ENCODE measurements around the gene CRAT. TPM values are rescaled to one million over a fixed set of nuclear protein-coding genes. Genes with fewer than 3 reads are reported as not detected.
"Not testable (repeated sequence)": the region's sequence is repeated elsewhere in the genome, so short reads cannot be mapped to it uniquely, and the experiment has no call there.

Gene CRAT
- total and polyA plus RNA-seq, 2 of the 4 experiments (the other 2 are of a cell fraction): 18.8 to 41.6 TPM

GRCh38 chr9:129122976-129123375 is 12.4 kb upstream of the CRAT start:
- H3K4me2 ChIP-seq (ENCODE audit: low read depth, low read length); H3K23ac ChIP-seq (ENCODE audit: low read depth, low read length); POLR2A ChIA-PET (ENCODE audit: unreplicated experiment); DNase-seq; H3K4me3 ChIP-seq (ENCODE audit: insufficient read depth, low read depth, low read length); H2BK15ac ChIP-seq (ENCODE audit: low read depth, low read length); H3K4ac ChIP-seq (ENCODE audit: low read depth, low read length); H3K9me3 ChIP-seq (ENCODE audit: control insufficient read depth, insufficient read depth, low read length); dilution Hi-C loops (cut with HindIII; ENCODE audit: low sequenced_read_pairs, unreplicated experiment); H3K9me1 ChIP-seq (ENCODE audit: insufficient read depth, low read length); BruUV-seq (replicated peaks); intact Hi-C loops (cut with micrococcal nuclease); H4K91ac ChIP-seq (ENCODE audit: insufficient read depth, low read depth, low read length); H3K18ac ChIP-seq (ENCODE audit: low read depth, low read length); in situ Hi-C loops (cut with MboI; ENCODE audit: low sequenced_read_pairs); H2BK20ac ChIP-seq (ENCODE audit: low read depth, low read length); H2AK9ac ChIP-seq (replicated peaks; ENCODE audit: low read depth, low read length, poor library complexity); H3K9ac ChIP-seq (ENCODE audit: low read depth, low read length); H4K8ac ChIP-seq (ENCODE audit: low read depth in 2 of 2, low read length in 2 of 2); H3K27ac ChIP-seq (ENCODE audit: insufficient read depth, low read length); H3K4me1 ChIP-seq (ENCODE audit: control insufficient read depth, insufficient read depth, low read length); H3K14ac ChIP-seq (replicated peaks; ENCODE audit: low read depth, low read length); H3K56ac ChIP-seq (ENCODE audit: extremely low read depth, insufficient read depth, low read length); H2BK120ac ChIP-seq (ENCODE audit: low read depth, low read length); H4K5ac ChIP-seq (ENCODE audit: low read depth, low read length); H2AFZ ChIP-seq (replicated peaks; ENCODE audit: low read length, poor library complexity); H2AK5ac ChIP-seq (ENCODE audit: low read depth, low read length); H3K27me3 ChIP-seq (ENCODE audit: control insufficient read depth, insufficient read depth, low read length); H2BK5ac ChIP-seq (ENCODE audit: low read depth, low read length, poor library complexity, severe bottlenecking); ATAC-seq (ENCODE audit: low read depth): not testable (repeated sequence)
- WGBS, 2 experiments (ENCODE audit: extremely low coverage in 2 of 2, insufficient read length in 1 of 2): no CpG with 5 or more reads among the region's 15 CpGs
- H3K36me3 ChIP-seq (ENCODE audit: control insufficient read depth, insufficient read depth, low read length): peaks cover 36% of the 10 kb centered on the region
- CTCF ChIA-PET: interaction anchor here (2.4 kb wide), 1 partner anchor 9 kb away, joined by 10 read pairs; no protein-coding TSS in a partner anchor
- peaks cover 17% of the 10 kb centered on the region for H4K20me1 ChIP-seq (ENCODE audit: insufficient read depth, low read length)
- H3K79me1 ChIP-seq (ENCODE audit: low read depth in 1 of 2, low read length in 2 of 2): peaks cover 27 to 79% of the 10 kb centered on the region in 2 experiments

Measured in IMR-90 (cell line).